GM12874 (cell line): ENCODE data around the gene TMEM43.

Source experiments
- CTCF ChIP-seq: IDR thresholded peaks from 2 replicates; pipeline ENCODE4 v1.5.1; 2011; ENCODE audit warnings: low read depth, mild to moderate bottlenecking, control low read depth, low read length, moderate library complexity; ENCODE audit not compliant: insufficient read depth

Gene TMEM43

GRCh38 chr3:14110699-14111098 lies 14.2 kb upstream of the TMEM43 start:
- TF ChIP-seq CTCF = no peak

GRCh38 chr3:14113965-14114635 lies 10.8 kb upstream of the TMEM43 start:
- TF ChIP-seq CTCF = no peak; the same call in 1 of the 2 replicates

- no peak for TF ChIP-seq CTCF
Measured at GRCh38 chr3:14117468-14118399, 7.1 kb upstream of the TMEM43 start.

- no peak for TF ChIP-seq CTCF
Measured at GRCh38 chr3:14118400-14119381, 6.2 kb upstream of the TMEM43 start.

- no peak for TF ChIP-seq CTCF
Measured at GRCh38 chr3:14119651-14120050, 5.2 kb upstream of the TMEM43 start.

GRCh38 chr3:14120111-14120920 lies 4.5 kb upstream of the TMEM43 start:
- no peak for TF ChIP-seq CTCF
